ENCODE results near the gene RPS6KA3.
"Not testable (repeated sequence)": the region's sequence is repeated elsewhere in the genome, so short reads cannot be mapped to it uniquely, and the experiment has no call there.

Gene RPS6KA3

DNA sequence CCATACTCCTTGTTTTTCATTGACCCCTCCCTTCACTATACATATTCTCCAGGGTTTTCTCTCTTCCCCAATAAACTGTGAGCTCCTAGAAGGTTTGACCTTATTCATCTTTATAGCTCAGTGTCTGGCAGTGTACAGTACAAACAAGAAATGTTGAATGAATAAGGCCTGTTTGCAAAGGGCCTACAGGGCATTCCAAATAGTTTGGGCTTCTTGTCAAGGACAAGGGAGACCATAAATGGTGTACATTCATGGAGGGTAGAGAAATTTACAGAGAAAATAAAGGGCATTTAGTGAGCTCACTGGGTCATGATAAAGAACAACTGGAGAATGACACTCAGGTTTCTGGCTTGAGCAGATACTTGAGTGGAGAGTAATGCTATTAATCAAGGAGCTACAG is 77.5 kb downstream of the RPS6KA3 start:
- CTCF ChIA-PET, result no interaction called here
- Histone ChIP-seq H3K9me3 (ENCODE audit: control extremely low read depth in 1 of 5, control insufficient read depth in 4 of 5, insufficient read depth in 2 of 5, low read depth in 1 of 5, low read length in 4 of 5) (no peaks in the 10 kb centered on the region), H3K4me1 (ENCODE audit: control extremely low read depth in 1 of 4, control insufficient read depth in 4 of 4, insufficient read depth in 4 of 4, low read length in 3 of 4) (no peaks in the 10 kb centered on the region), H3K36me3 (ENCODE audit: control insufficient read depth in 4 of 4, insufficient read depth in 4 of 4, low read length in 3 of 4) (peaks cover 0 to 29% (median 3%) of the 10 kb centered on the region in 4 experiments), H3K27ac (ENCODE audit: insufficient read depth in 1 of 2, low read depth in 1 of 2, low read length in 2 of 2, poor library complexity in 1 of 2, severe bottlenecking in 2 of 2) (no peak overlapping the region), H3K27me3 (replicated peaks in 2 of 5; ENCODE audit: control insufficient read depth in 4 of 5, insufficient read depth in 5 of 5, low read length in 4 of 5) (peaks cover 0 to 7% (median 0%) of the 10 kb centered on the region in 5 experiments), H3K4me3 (ENCODE audit: control insufficient read depth in 1 of 7, extremely low read depth in 1 of 7, insufficient read depth in 4 of 7, low read depth in 2 of 7, low read length in 6 of 7) (no peak overlapping the region)
- POLR2A ChIA-PET, result no interaction called here
- DNase-seq, result no peak

- ChIA-PET POLR2A (no interaction called here), CTCF (interaction anchor here (0.7 kb wide), 1 partner anchor 21 kb away, joined by 3 read pairs; no protein-coding TSS in a partner anchor)
- H3K9me3 ChIP-seq (ENCODE audit: control extremely low read depth in 1 of 5, control insufficient read depth in 4 of 5, insufficient read depth in 2 of 5, low read depth in 1 of 5, low read length in 4 of 5), result no peaks in the 10 kb centered on the region
- H3K4me1 ChIP-seq (ENCODE audit: control extremely low read depth in 1 of 4, control insufficient read depth in 4 of 4, insufficient read depth in 4 of 4, low read length in 3 of 4), result peaks cover 0 to 15% (median 2%) of the 10 kb centered on the region in 4 experiments
- peaks cover 3 to 11% (median 7%) of the 10 kb centered on the region in 4 experiments for H3K36me3 ChIP-seq (ENCODE audit: control insufficient read depth in 4 of 4, insufficient read depth in 4 of 4, low read length in 3 of 4)
- peak overlapping the region in 1 of 2 experiments; percentile 40 for H3K27ac ChIP-seq (ENCODE audit: insufficient read depth in 1 of 2, low read depth in 1 of 2, low read length in 2 of 2, poor library complexity in 1 of 2, severe bottlenecking in 2 of 2)
- peak; percentile 31 to 90 (median 85) for DNase-seq
- H3K4me3 ChIP-seq (ENCODE audit: control insufficient read depth in 1 of 7, extremely low read depth in 1 of 7, insufficient read depth in 4 of 7, low read depth in 2 of 7, low read length in 6 of 7), result peak overlapping the region in 1 of 7 experiments; percentile 16
- H3K27me3 ChIP-seq (replicated peaks in 2 of 5; ENCODE audit: control insufficient read depth in 4 of 5, insufficient read depth in 5 of 5, low read length in 4 of 5), result peaks cover 0 to 14% (median 0%) of the 10 kb centered on the region in 5 experiments
- 53% methylated on average over 3 of the region's 3 CpGs for WGBS (ENCODE audit: insufficient coverage)
Observed at GRCh38 chrX:20181598-20182329, 84.9 kb downstream of the RPS6KA3 start.

DNA sequence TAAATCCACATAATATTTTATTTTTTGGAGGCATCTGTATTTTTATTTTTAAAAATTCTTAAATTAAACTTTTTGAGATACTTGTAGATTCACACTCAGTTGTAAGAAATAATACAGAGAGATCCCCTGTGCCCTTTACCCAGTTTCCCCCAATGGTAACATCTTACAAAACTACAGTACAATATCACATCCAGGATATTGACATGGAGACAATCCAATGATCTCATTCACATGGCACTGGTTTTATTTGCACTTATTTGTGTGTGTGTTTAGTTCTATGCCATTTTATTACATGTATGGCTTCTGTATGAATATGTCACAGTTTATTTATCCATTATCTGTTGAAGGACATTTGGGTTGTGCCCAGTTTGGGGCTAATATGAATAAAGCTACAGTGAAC is 89.6 kb downstream of the RPS6KA3 start:
- no peak for DNase-seq
- ChIA-PET CTCF (no interaction called here), POLR2A (no interaction called here)
- no peak overlapping the region for H3K4me3 ChIP-seq (ENCODE audit: control insufficient read depth in 1 of 7, extremely low read depth in 1 of 7, insufficient read depth in 4 of 7, low read depth in 2 of 7, low read length in 6 of 7)
- H3K27me3 ChIP-seq (replicated peaks in 2 of 5; ENCODE audit: control insufficient read depth in 4 of 5, insufficient read depth in 5 of 5, low read length in 4 of 5), result peaks cover 0 to 19% (median 0%) of the 10 kb centered on the region in 5 experiments
- no peaks in the 10 kb centered on the region for H3K9me3 ChIP-seq (ENCODE audit: control extremely low read depth in 1 of 5, control insufficient read depth in 4 of 5, insufficient read depth in 2 of 5, low read depth in 1 of 5, low read length in 4 of 5)
- no peak overlapping the region for H3K27ac ChIP-seq (ENCODE audit: insufficient read depth in 1 of 2, low read depth in 1 of 2, low read length in 2 of 2, poor library complexity in 1 of 2, severe bottlenecking in 2 of 2)
- peaks cover 0 to 9% (median 2%) of the 10 kb centered on the region in 4 experiments for H3K4me1 ChIP-seq (ENCODE audit: control extremely low read depth in 1 of 4, control insufficient read depth in 4 of 4, insufficient read depth in 4 of 4, low read length in 3 of 4)
- peaks cover 5 to 33% (median 14%) of the 10 kb centered on the region in 4 experiments for H3K36me3 ChIP-seq (ENCODE audit: control insufficient read depth in 4 of 4, insufficient read depth in 4 of 4, low read length in 3 of 4)

GRCh38 chrX:20173856-20174255 is 92.9 kb downstream of the RPS6KA3 start:
- Histone ChIP-seq H3K4me1 (ENCODE audit: control extremely low read depth in 1 of 4, control insufficient read depth in 4 of 4, insufficient read depth in 4 of 4, low read length in 3 of 4) (no peaks in the 10 kb centered on the region), H3K27ac (ENCODE audit: insufficient read depth in 1 of 2, low read depth in 1 of 2, low read length in 2 of 2, poor library complexity in 1 of 2, severe bottlenecking in 2 of 2) (no peak overlapping the region), H3K27me3 (replicated peaks in 2 of 5; ENCODE audit: control insufficient read depth in 4 of 5, insufficient read depth in 5 of 5, low read length in 4 of 5) (peaks cover 0 to 16% (median 0%) of the 10 kb centered on the region in 5 experiments), H3K9me3 (ENCODE audit: control extremely low read depth in 1 of 5, control insufficient read depth in 4 of 5, insufficient read depth in 2 of 5, low read depth in 1 of 5, low read length in 4 of 5) (no peaks in the 10 kb centered on the region), H3K4me3 (ENCODE audit: control insufficient read depth in 1 of 7, extremely low read depth in 1 of 7, insufficient read depth in 4 of 7, low read depth in 2 of 7, low read length in 6 of 7) (no peak overlapping the region), H3K36me3 (ENCODE audit: control insufficient read depth in 4 of 4, insufficient read depth in 4 of 4, low read length in 3 of 4) (peaks cover 5 to 53% (median 9%) of the 10 kb centered on the region in 4 experiments)
- POLR2A ChIA-PET, result no interaction called here
- 85% methylated on average over 2 of the region's 2 CpGs for WGBS (ENCODE audit: insufficient coverage)
- CTCF ChIA-PET, result no interaction called here
- DNase-seq, result no peak

DNA sequence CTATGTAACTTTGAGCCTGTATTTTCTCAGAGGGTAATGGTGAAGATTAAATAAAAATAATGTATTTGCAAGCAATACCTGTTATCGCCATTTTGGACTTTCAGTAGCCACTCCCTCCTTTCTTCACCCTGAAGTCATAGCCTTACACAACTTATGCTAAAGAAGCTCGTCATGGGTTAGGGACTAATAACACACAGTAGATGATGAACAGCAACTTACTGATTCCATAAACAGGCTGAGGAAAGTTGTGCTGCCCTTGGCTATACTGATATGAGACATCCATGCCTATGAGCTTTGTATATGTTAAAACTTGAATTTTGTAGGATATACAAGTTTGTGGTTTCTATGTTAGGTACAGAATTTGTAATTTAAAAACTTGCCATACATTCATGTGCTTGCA is 93.4 kb downstream of the RPS6KA3 start:
- H3K36me3 ChIP-seq (ENCODE audit: control insufficient read depth in 4 of 4, insufficient read depth in 4 of 4, low read length in 3 of 4), result peaks cover 4 to 53% (median 9%) of the 10 kb centered on the region in 4 experiments
- H3K27me3 ChIP-seq (replicated peaks in 2 of 5; ENCODE audit: control insufficient read depth in 4 of 5, insufficient read depth in 5 of 5, low read length in 4 of 5), result peaks cover 0 to 17% (median 0%) of the 10 kb centered on the region in 5 experiments
- 100% methylated on average over 2 of the region's 2 CpGs for WGBS (ENCODE audit: insufficient coverage)
- no peaks in the 10 kb centered on the region for H3K4me1 ChIP-seq (ENCODE audit: control extremely low read depth in 1 of 4, control insufficient read depth in 4 of 4, insufficient read depth in 4 of 4, low read length in 3 of 4)
- no peaks in the 10 kb centered on the region for H3K9me3 ChIP-seq (ENCODE audit: control extremely low read depth in 1 of 5, control insufficient read depth in 4 of 5, insufficient read depth in 2 of 5, low read depth in 1 of 5, low read length in 4 of 5)
- ChIA-PET CTCF (no interaction called here), POLR2A (no interaction called here)
- no peak overlapping the region for H3K4me3 ChIP-seq (ENCODE audit: control insufficient read depth in 1 of 7, extremely low read depth in 1 of 7, insufficient read depth in 4 of 7, low read depth in 2 of 7, low read length in 6 of 7)
- DNase-seq, result no peak
- no peak overlapping the region for H3K27ac ChIP-seq (ENCODE audit: insufficient read depth in 1 of 2, low read depth in 1 of 2, low read length in 2 of 2, poor library complexity in 1 of 2, severe bottlenecking in 2 of 2)

- Histone ChIP-seq H3K27ac (ENCODE audit: insufficient read depth in 1 of 2, low read depth in 1 of 2, low read length in 2 of 2, poor library complexity in 1 of 2, severe bottlenecking in 2 of 2) (no peak overlapping the region), H3K9me3 (ENCODE audit: control extremely low read depth in 1 of 5, control insufficient read depth in 4 of 5, insufficient read depth in 2 of 5, low read depth in 1 of 5, low read length in 4 of 5) (no peaks in the 10 kb centered on the region), H3K27me3 (replicated peaks in 2 of 5; ENCODE audit: control insufficient read depth in 4 of 5, insufficient read depth in 5 of 5, low read length in 4 of 5) (peaks cover 0 to 23% (median 0%) of the 10 kb centered on the region in 5 experiments), H3K4me3 (ENCODE audit: control insufficient read depth in 1 of 7, extremely low read depth in 1 of 7, insufficient read depth in 4 of 7, low read depth in 2 of 7, low read length in 6 of 7) (no peak overlapping the region), H3K36me3 (ENCODE audit: control insufficient read depth in 4 of 4, insufficient read depth in 4 of 4, low read length in 3 of 4) (peaks cover 7 to 60% (median 13%) of the 10 kb centered on the region in 4 experiments), H3K4me1 (ENCODE audit: control extremely low read depth in 1 of 4, control insufficient read depth in 4 of 4, insufficient read depth in 4 of 4, low read length in 3 of 4) (no peaks in the 10 kb centered on the region)
- POLR2A ChIA-PET, result no interaction called here
- CTCF ChIA-PET, result no interaction called here
- no peak for DNase-seq
- 100% methylated on average over 2 of the region's 3 CpGs for WGBS (ENCODE audit: insufficient coverage)
Observed at GRCh38 chrX:20171887-20172286, 94.8 kb downstream of the RPS6KA3 start.

DNA sequence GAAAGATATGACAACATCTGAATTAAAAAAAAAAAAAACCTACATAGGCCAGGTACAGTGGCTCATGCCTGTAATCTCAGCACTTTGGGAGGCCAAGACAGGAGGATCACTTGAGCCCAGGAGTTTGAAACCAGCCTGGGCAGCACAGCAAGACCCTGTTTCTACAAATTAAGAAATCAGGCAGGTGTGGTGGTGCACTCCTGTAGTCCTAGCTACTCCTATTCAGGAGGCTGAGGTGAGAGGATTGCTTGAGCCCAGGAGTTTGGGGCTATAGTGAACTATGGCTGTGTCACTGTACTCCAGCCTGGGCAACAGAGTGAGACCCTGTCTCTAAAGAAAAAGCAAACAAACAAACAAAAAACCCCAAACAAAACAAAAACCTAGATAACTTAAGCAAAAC is 104.2 kb downstream of the RPS6KA3 start:
- H3K9me3 ChIP-seq (ENCODE audit: control extremely low read depth in 1 of 5, control insufficient read depth in 4 of 5, insufficient read depth in 2 of 5, low read depth in 1 of 5, low read length in 4 of 5); DNase-seq; H3K27ac ChIP-seq (ENCODE audit: insufficient read depth in 1 of 2, low read depth in 1 of 2, low read length in 2 of 2, poor library complexity in 1 of 2, severe bottlenecking in 2 of 2); CTCF ChIA-PET; POLR2A ChIA-PET; H3K4me3 ChIP-seq (ENCODE audit: control insufficient read depth in 1 of 7, extremely low read depth in 1 of 7, insufficient read depth in 4 of 7, low read depth in 2 of 7, low read length in 6 of 7); H3K4me1 ChIP-seq (ENCODE audit: control extremely low read depth in 1 of 4, control insufficient read depth in 4 of 4, insufficient read depth in 4 of 4, low read length in 3 of 4): not testable (repeated sequence)
- Histone ChIP-seq H3K36me3 (ENCODE audit: control insufficient read depth in 4 of 4, insufficient read depth in 4 of 4, low read length in 3 of 4) (peaks cover 4 to 41% (median 14%) of the 10 kb centered on the region in 4 experiments), H3K27me3 (replicated peaks in 2 of 5; ENCODE audit: control insufficient read depth in 4 of 5, insufficient read depth in 5 of 5, low read length in 4 of 5) (peaks cover 0 to 27% (median 0%) of the 10 kb centered on the region in 5 experiments)

Measured in common myeloid progenitor, CD34-positive (primary cell).